ENCODE results near the gene CDK18. TPM values are rescaled to one million over a fixed set of nuclear protein-coding genes. Genes with fewer than 3 reads are reported as not detected.

CDK18 gene
- total and polyA plus RNA-seq, 9 of the 15 experiments (the other 6 are each of a cell fraction or from before 2014, with no cell fraction given): 0.05 to 0.69 (median 0.17) TPM; not detected in 2

DNA sequence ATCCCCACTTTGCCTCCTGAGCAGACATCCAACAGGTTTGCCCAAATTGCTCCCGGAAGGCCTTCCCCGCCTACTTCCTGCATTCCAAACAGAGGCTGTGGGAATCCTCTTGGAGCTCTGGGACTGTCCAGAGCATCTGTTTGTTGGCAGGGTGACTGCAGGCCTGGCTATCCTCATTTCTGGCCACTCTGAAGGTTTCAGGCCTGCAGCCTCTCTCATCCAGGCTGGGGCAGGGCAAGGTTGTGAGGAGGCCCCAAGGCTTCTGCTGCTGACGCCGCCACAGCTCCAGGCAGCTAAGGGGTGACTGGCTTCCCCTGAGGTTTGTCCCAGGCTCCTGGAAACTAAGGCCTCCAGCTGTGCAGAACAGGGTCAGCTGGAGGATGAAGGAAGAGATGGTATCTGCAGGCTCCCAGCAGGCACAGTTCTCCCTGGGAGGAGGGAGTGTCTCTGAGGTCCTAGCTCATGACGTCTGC, 11.3 kb downstream of the CDK18 start:
- Histone ChIP-seq H3K36me3 (ENCODE audit: control insufficient read depth, insufficient read depth, low read length) (no peaks in the 10 kb centered on the region), H3K4me1 (replicated peaks in 1 of 2; ENCODE audit: control insufficient read depth in 2 of 2, insufficient read depth in 2 of 2, low read length in 2 of 2) (peaks cover 0 to 5% of the 10 kb centered on the region in 2 experiments; a peak in 2 of 5 replicates), H3K9ac (ENCODE audit: insufficient read depth in 1 of 2, low read depth in 2 of 2, low read length in 2 of 2) (peak overlapping the region in 1 of 2 experiments; percentile 23; a peak in 1 of 4 replicates), H4K20me1 (replicated peaks; ENCODE audit: control insufficient read depth, insufficient read depth, low read length) (0 out of 2 replicates have a peak, but pooled peaks cover 9% of the 10 kb centered on the region), H3K27ac (ENCODE audit: extremely low read depth, low read depth, low read length) (no peak overlapping the region), H3K9me3 (replicated peaks; ENCODE audit: control insufficient read depth, insufficient read depth, low read depth, low read length) (no peaks in the 10 kb centered on the region), H3K9me1 (ENCODE audit: control insufficient read depth, insufficient read depth, low read length) (no peaks in the 10 kb centered on the region), H3K4me3 (no peak overlapping the region), H2AFZ (ENCODE audit: low read depth, low read length) (peak overlapping the region; percentile 51; the same call in 1 of the 2 replicates), H3K79me2 (ENCODE audit: control insufficient read depth, insufficient read depth, low read length) (no peaks in the 10 kb centered on the region), H3K4me2 (ENCODE audit: insufficient read depth, low read length) (no peak overlapping the region), H3K27me3 (ENCODE audit: control insufficient read depth in 2 of 2, insufficient read depth in 2 of 2, low read length in 2 of 2) (peaks cover 4 to 33% of the 10 kb centered on the region in 2 experiments; a peak in 4 of 5 replicates)
- peak; percentile 15 for FAIRE-seq
- WGBS (ENCODE audit: insufficient coverage, low coverage, missing lambda C conversion rate): 13% methylated on average over 5 of the region's 5 CpGs
- BruUV-seq (replicated peaks): no TSS peak
- ATAC-seq: peak; percentile 55
- POLR2A ChIA-PET: interaction anchor here (0.5 to 1.1 kb wide), 6 partner anchors 8 to 236 kb away, joined by 3 to 4 read pairs (median 3); no protein-coding TSS in a partner anchor
- DNase-seq (ENCODE audit: extremely low read depth in 1 of 4, low spot score in 3 of 4): peak; percentile 41 to 65 (median 58)
- CTCF ChIA-PET (ENCODE audit: low intra/inter-chr PET ratio): interaction anchor here (0.7 kb wide), 1 partner anchor 13 kb away, joined by 3 read pairs; no protein-coding TSS in a partner anchor
- in situ Hi-C loops (cut with MboI) (no loop called here), intact Hi-C loops (cut with micrococcal nuclease) (no loop called here)
- TF ChIP-seq ZHX1 (conservative IDR thresholded peaks at IDR 0.05; ENCODE audit: low read length): no peak
- peak in 1 of 2 experiments; percentile 48; a peak in 1 of 4 replicates for TF ChIP-seq SRF (CRISPR knock-in tag; IDR thresholded peaks at IDR 0.05)
- no peak for TF ChIP-seq ELF2 (CRISPR knock-in tag; IDR thresholded peaks at IDR 0.05)
- TF ChIP-seq SPI1 (IDR thresholded peaks at IDR 0.05; ENCODE audit: borderline replicate concordance, low read depth, low read length): no peak
- no peak for TF ChIP-seq ELK1 (CRISPR knock-in tag; IDR thresholded peaks at IDR 0.05)
- TF ChIP-seq CREM (IDR thresholded peaks at IDR 0.05; ENCODE audit: low read depth): 0 out of 2 replicates have a peak, but pooled peaks have one; percentile 14
- no peak for TF ChIP-seq ZKSCAN1 (IDR thresholded peaks at IDR 0.05; ENCODE audit: low read depth, low read length)
- no peak for TF ChIP-seq ZNF75A (CRISPR knock-in tag; IDR thresholded peaks at IDR 0.05)
- TF ChIP-seq GATA2 (CRISPR knock-in tag; IDR thresholded peaks at IDR 0.05): peak; percentile 41; the same call in 1 of the 2 replicates
- TF ChIP-seq CTBP1 (IDR thresholded peaks at IDR 0.05; ENCODE audit: borderline replicate concordance): peak; percentile 27; the same call in 1 of the 2 replicates
- TF ChIP-seq, protein P1, sequence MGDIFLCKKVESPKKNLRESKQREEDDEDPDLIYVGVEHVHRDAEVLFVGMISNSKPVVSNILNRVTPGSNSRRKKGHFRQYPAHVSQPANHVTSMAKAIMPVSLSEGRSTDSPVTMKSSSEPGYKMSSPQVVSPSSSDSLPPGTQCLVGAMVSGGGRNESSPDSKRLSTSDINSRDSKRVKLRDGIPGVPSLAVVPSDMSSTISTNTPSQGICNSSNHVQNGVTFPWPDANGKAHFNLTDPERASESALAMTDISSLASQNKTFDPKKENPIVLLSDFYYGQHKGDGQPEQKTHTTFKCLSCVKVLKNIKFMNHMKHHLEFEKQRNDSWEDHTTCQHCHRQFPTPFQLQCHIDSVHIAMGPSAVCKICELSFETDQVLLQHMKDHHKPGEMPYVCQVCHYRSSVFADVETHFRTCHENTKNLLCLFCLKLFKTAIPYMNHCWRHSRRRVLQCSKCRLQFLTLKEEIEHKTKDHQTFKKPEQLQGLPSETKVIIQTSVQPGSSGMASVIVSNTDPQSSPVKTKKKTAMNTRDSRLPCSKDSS (IDR thresholded peaks at IDR 0.05; ENCODE audit: low read depth, partially characterized antibody): no peak
- no peak for TF ChIP-seq MAX (CRISPR knock-in tag; IDR thresholded peaks at IDR 0.05)
- TF ChIP-seq, protein P2, sequence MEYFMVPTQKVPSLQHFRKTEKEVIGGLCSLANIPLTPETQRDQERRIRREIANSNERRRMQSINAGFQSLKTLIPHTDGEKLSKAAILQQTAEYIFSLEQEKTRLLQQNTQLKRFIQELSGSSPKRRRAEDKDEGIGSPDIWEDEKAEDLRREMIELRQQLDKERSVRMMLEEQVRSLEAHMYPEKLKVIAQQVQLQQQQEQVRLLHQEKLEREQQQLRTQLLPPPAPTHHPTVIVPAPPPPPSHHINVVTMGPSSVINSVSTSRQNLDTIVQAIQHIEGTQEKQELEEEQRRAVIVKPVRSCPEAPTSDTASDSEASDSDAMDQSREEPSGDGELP (CRISPR knock-in tag; IDR thresholded peaks at IDR 0.05; ENCODE audit: borderline replicate concordance): peak; percentile 87
- TF ChIP-seq TEAD2 (tag; IDR thresholded peaks at IDR 0.05): no peak
- no peak for TF ChIP-seq SLC30A9 (CRISPR knock-in tag; IDR thresholded peaks at IDR 0.05)
- TF ChIP-seq XRCC4 (IDR thresholded peaks at IDR 0.05; ENCODE audit: extremely low read depth, insufficient read depth, insufficient read length): no peak
